Esophagus muscularis mucosa (tissue), 4 donors: ENCODE results near the gene SHB.

Experiments
- EP300 ChIP-seq: sonication (generic); formaldehyde crosslinking; IDR thresholded peaks from one replicate; pipeline ENCODE4 v1.6.1; 2017; ENCODE audit warnings: antibody characterized with exemption
- POLR2A ChIP-seq: fragments of 450-650 bp; IDR thresholded peaks from one replicate; pipeline ENCODE4 v1.6.1; 2017; ENCODE audit warnings: antibody characterized with exemption, moderate library complexity, mild to moderate bottlenecking, low read depth
- POLR2AphosphoS5 ChIP-seq, 2 donors: sonication (generic); formaldehyde crosslinking; IDR thresholded peaks; one replicate each; pipeline ENCODE4 v1.6.1; 2017; ENCODE audit warnings: antibody characterized with exemption in 2 of 2
- TF ChIP-seq, protein P1 (sequence below), 3 experiments: fragments of 200-600 bp in 2 of 3; fragments of 450-650 bp in 1 of 3; sonication (generic) in 2 of 3; IDR thresholded peaks; one replicate each; pipeline ENCODE4 v1.5.1; 2017 to 2019; ENCODE audit warnings: antibody characterized with exemption in 3 of 3, mild to moderate bottlenecking in 2 of 3, moderate library complexity in 1 of 3

GRCh38 chr9:38085308-38085707 lies 16.3 kb upstream of the SHB start:
- no peak for TF ChIP-seq POLR2AphosphoS5 (IDR thresholded peaks at IDR 0.05)
- TF ChIP-seq POLR2A = no peak
- TF ChIP-seq, protein P1, sequence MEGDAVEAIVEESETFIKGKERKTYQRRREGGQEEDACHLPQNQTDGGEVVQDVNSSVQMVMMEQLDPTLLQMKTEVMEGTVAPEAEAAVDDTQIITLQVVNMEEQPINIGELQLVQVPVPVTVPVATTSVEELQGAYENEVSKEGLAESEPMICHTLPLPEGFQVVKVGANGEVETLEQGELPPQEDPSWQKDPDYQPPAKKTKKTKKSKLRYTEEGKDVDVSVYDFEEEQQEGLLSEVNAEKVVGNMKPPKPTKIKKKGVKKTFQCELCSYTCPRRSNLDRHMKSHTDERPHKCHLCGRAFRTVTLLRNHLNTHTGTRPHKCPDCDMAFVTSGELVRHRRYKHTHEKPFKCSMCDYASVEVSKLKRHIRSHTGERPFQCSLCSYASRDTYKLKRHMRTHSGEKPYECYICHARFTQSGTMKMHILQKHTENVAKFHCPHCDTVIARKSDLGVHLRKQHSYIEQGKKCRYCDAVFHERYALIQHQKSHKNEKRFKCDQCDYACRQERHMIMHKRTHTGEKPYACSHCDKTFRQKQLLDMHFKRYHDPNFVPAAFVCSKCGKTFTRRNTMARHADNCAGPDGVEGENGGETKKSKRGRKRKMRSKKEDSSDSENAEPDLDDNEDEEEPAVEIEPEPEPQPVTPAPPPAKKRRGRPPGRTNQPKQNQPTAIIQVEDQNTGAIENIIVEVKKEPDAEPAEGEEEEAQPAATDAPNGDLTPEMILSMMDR (IDR thresholded peaks at IDR 0.05) = no peak
- TF ChIP-seq EP300 = no peak
